ENCODE results near the gene BCL10. TPM values are rescaled to one million over a fixed set of nuclear protein-coding genes. Genes with fewer than 3 reads are reported as not detected.

The BCL10 gene
- total RNA-seq, 1 donor from 2014 or later, result 31.3 TPM

DNA sequence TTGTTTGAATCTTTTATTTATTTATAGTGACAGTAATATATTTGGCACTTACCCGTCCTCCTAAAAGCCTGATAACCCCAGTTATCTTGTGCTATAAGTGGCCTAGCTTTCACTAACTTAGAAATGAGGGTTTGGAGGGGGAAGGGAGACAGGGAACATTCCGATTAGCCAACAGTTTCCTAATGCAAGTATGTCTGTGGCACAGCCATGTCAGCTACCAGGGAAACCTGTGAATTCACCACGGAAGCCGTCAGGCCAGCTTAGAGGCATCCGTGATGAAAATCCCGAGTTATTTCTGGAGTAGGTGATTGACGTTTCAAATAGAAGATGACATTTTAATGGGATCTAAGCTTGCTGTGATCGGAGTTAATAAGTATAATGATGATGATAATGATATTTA lies 39.4 kb upstream of the BCL10 start:
- H3K36me3 ChIP-seq (ENCODE audit: control insufficient read depth, insufficient read depth, low read length), result no peaks in the 10 kb centered on the region
- H3K27me3 ChIP-seq (ENCODE audit: control insufficient read depth, insufficient read depth, low read length), result no peaks in the 10 kb centered on the region
- TF ChIP-seq CTCF (IDR thresholded peaks at IDR 0.05; ENCODE audit: insufficient read depth, low read length, severe bottlenecking), result no peak
- no peak overlapping the region for H3K4me3 ChIP-seq (ENCODE audit: low read depth, low read length)
- DNase-seq (ENCODE audit: low read depth), result no peak
- no peak for FAIRE-seq

- DNase-seq (ENCODE audit: low read depth) (no peak), FAIRE-seq (no peak)
- Histone ChIP-seq H3K36me3 (ENCODE audit: control insufficient read depth, insufficient read depth, low read length) (no peaks in the 10 kb centered on the region), H3K4me3 (ENCODE audit: low read depth, low read length) (no peak overlapping the region), H3K27me3 (ENCODE audit: control insufficient read depth, insufficient read depth, low read length) (no peaks in the 10 kb centered on the region)
- no peak for TF ChIP-seq CTCF (IDR thresholded peaks at IDR 0.05; ENCODE audit: insufficient read depth, low read length, severe bottlenecking)
Measured at GRCh38 chr1:85314726-85315125, 38.3 kb upstream of the BCL10 start.

GRCh38 chr1:85313888-85314696 lies 37.7 kb upstream of the BCL10 start:
- FAIRE-seq (no peak), DNase-seq (ENCODE audit: low read depth) (peak; percentile 89)
- Histone ChIP-seq H3K27me3 (ENCODE audit: control insufficient read depth, insufficient read depth, low read length) (no peaks in the 10 kb centered on the region), H3K36me3 (ENCODE audit: control insufficient read depth, insufficient read depth, low read length) (no peaks in the 10 kb centered on the region), H3K4me3 (ENCODE audit: low read depth, low read length) (no peak overlapping the region)
- no peak for TF ChIP-seq CTCF (IDR thresholded peaks at IDR 0.05; ENCODE audit: insufficient read depth, low read length, severe bottlenecking)

DNA sequence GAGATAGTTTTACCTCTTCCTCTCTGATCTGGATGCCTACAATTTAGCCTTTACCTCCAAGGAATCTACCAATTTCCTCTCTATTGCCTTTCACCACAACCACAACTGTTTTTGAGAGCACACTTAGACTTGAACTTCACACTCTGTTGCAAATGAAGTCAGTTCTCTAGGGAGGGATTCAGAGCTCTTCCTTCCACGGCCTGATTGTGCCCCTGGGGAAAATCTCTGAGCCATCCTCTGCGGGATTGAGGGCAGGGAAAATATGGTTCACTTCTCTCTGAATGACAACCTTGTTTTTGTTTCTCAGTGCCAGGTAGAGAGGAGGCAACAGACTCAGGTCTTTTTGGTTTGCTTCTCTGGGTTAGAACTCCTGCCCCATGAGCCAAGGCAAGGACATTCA lies 35.4 kb upstream of the BCL10 start:
- FAIRE-seq (no peak), DNase-seq (ENCODE audit: low read depth) (no peak)
- no peaks in the 10 kb centered on the region for H3K27me3 ChIP-seq (ENCODE audit: control insufficient read depth, insufficient read depth, low read length)
- no peaks in the 10 kb centered on the region for H3K36me3 ChIP-seq (ENCODE audit: control insufficient read depth, insufficient read depth, low read length)
- H3K4me3 ChIP-seq (ENCODE audit: low read depth, low read length), result no peak overlapping the region
- TF ChIP-seq CTCF (IDR thresholded peaks at IDR 0.05; ENCODE audit: insufficient read depth, low read length, severe bottlenecking), result no peak

DNA sequence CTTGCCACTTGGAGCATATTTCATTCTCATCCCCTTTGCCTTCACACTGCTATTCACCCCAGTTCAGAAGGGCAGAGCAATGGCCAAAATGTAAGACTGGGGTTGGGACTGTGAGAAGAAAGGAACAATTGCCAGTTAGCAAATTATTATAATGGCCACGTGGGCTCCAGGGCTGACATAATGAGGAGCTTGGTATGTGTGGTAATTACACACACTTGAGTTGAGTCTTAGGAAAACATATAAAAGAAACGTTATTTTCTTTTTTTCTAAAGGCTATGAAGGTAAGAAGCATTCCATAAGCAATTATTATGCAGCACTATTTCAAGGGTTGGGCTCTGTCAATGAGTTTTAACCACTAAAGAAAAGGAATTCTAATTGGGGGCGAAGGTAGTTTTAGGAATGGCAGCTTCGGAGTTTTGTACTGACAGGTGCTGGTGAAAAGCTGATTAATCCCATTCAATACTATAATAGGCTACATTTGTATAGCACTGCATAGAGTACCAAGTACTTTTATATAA lies 32.5 kb upstream of the BCL10 start:
- Histone ChIP-seq H3K36me3 (ENCODE audit: control insufficient read depth, insufficient read depth, low read length) (no peaks in the 10 kb centered on the region), H3K27me3 (ENCODE audit: control insufficient read depth, insufficient read depth, low read length) (no peaks in the 10 kb centered on the region), H3K4me3 (ENCODE audit: low read depth, low read length) (no peak overlapping the region)
- no peak for TF ChIP-seq CTCF (IDR thresholded peaks at IDR 0.05; ENCODE audit: insufficient read depth, low read length, severe bottlenecking)
- FAIRE-seq, result no peak
- DNase-seq (ENCODE audit: low read depth), result no peak
